GM18858 (cell line): ENCODE results near the gene DNAAF5.

ENCODE experiments used
- ATAC-seq: cut with Tn5 transposase; IDR thresholded peaks from one replicate; pipeline ENCODE4 v1.9.1; 2021; ENCODE audit not compliant: unreplicated experiment

The DNAAF5 gene

GRCh38 chr7:726084-726853 lies at the start of gene DNAAF5:
TSS of gene DNAAF5 (plus strand) at chr7:726699. CDS start at chr7:726721, 22 bp downstream.
- ATAC-seq, result peak; percentile 76

- ATAC-seq, result no peak
These were observed 49.5 kb upstream of the DNAAF5 start for GRCh38 chr7:676972-677385.

GRCh38 chr7:680411-681127 lies 45.9 kb upstream of the DNAAF5 start:
- ATAC-seq, result no peak

DNA sequence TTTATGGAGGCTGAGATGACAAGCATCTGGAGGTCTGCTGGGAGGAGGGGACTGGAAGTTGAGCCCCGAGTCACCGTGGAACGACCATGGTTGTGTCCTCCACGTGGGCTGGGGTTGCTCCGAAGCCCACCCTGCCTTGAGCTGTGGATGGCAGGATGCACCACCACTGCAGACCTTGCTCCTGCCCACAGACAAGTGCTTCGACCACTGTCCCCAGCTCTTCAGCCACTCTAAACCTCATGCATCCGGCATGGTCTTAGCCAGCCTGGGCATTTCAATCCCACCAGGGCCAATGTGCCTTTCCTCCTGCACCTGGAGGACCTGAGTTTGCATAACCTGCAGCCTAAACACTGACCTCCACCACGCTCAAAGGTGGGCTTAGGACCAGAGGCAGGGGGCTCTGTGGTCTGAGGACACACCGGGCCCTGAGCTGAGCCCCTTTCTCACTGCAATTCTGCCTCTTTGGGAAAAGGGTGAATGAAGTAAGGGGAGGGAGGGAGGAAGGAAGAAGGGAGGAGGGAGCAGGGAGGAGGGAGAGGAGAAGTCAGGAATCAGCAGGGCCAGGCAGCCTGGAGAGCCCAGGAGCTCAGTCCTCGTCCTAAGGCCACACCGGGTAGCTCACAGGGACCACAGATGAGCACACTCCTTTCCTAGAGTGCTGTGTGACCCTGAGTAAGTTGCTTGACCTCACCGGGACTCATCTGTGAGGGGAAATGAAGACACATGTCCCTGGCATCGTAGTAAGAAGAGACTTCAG lies 44.8 kb upstream of the DNAAF5 start:
- no peak for ATAC-seq

GRCh38 chr7:682810-683209 lies 43.7 kb upstream of the DNAAF5 start:
- ATAC-seq, result no peak

DNA sequence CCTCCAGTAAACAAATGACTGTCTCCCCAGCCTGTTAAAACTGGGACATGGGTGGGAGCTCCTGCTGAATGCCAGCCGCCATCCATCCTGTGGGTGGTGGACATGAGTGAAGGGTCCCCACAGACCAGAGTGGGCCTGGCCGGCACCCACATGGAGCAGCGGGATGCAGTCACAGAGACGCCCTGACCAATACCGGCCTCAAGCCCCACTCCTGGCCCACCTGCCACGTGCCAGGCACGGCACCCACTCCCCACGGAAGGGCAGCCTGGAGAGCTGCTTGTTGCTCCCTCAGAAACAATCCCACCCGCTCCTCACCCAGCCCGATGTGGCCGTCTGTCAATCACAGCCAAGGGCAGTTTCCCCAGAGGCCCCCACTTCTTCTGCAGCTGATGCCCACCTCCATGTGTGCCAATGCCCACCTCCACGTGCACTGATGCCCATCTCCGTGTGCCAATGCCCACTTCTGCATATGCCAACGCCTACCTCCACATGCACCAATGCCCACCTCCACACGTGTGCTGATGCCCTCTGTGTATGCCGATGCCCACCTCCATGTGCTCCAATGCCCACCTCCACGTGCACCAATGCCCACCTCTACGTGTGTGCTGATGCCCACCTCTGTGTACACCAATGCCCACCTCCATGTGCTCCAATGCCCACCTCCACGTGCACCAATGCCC lies 42.8 kb upstream of the DNAAF5 start:
- ATAC-seq, result no peak

DNA sequence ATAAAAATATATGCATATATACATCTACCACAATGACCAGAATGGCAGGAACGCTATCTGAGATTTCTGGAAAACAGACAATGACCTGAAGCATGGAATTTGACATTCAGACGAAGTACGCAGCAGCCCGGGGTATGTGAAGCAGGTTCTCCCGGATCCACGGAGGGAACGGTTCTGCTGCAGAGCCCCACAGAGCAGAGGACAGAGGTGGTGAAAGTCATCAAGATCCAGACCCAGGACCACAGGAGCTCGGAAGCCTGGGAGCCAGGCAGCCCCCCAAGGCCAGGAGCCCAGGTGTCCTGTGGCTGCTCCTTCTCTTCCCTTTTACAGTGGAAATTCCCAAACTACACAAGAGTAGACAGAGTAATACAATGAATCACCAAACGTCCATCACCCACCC lies 42.1 kb upstream of the DNAAF5 start:
- no peak for ATAC-seq

DNA sequence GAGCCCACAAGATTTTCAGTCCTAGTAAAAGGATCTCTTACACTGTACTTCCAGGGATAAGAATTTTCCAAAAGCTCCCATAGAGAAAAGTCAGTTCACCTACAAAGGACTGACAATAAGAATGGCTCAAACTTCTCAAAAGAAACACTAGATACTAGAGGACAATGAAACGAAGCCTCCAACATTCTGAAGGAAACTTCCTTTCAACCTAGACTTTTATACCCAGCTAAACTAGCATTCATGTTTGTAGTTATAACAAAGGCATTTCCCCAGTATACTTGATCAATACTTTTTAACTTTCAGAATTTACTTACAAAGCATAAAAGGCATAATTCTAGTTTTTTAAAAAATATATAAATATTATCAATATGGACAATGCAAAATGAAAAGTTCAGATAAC lies 41.0 kb upstream of the DNAAF5 start:
- ATAC-seq, result no peak

DNA sequence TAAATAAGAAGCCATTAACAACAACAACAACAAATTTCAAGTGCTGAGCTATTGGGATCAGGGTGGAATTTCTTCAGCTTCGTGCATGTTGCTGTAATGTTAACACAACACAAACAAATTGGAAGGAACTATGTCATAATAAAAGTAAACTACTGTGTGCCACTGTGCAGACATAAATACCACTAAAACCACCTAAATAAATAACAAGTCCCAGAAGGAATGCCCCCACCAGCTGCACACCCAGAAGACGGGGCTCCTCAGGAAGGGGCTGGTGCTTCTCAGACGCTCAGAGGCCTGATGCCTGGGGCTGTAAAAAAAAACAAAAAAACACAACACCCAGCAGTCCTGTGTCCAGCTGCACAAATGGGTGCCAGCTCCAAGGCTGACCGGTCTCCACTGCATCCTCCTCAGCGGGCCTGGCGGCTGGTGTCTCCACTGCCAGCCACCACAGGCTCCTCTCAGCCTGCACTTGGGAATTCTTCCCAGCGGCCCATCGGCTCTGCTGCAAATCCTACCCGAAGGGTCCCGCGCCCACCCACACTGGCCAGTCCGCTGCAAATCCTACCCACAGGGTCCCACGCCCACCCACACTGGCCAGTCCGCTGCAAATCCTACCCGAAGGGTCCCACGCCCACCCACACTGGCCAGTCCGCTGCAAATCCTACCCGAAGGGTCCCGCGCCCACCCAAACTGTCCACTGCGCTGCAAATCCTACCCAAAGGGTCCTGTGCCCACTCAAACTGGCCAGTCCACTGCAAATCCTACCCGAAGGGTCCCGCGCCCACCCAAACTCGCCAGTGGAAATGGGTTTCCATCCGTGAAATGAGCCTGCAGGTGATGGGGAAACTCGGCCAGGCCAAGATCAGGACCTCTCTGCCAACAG lies 35.8 kb upstream of the DNAAF5 start:
- ATAC-seq, result no peak

- ATAC-seq, result no peak
These were observed 35.0 kb upstream of the DNAAF5 start for GRCh38 chr7:691361-692045.

DNA sequence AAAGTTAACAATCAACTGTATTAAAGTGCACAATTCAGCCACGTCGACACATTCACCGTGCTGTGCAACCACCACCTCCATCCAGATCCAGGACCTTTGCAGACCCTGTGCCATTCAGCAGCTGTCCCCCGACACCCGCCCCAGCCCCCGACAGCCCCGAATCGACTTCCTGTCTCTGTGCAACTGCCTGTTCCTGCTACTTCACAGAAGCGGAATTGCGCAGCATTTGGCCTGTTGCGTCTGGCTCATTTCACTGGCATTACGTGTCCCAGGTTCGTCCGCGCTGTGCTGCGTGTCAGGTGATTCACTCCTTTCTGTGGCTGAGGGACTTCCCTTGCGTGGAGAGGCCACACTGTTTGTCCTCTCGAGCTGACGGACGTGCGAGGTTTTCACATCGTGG lies 33.2 kb upstream of the DNAAF5 start:
- no peak for ATAC-seq

GRCh38 chr7:696426-696811 lies 30.1 kb upstream of the DNAAF5 start:
- no peak for ATAC-seq

DNA sequence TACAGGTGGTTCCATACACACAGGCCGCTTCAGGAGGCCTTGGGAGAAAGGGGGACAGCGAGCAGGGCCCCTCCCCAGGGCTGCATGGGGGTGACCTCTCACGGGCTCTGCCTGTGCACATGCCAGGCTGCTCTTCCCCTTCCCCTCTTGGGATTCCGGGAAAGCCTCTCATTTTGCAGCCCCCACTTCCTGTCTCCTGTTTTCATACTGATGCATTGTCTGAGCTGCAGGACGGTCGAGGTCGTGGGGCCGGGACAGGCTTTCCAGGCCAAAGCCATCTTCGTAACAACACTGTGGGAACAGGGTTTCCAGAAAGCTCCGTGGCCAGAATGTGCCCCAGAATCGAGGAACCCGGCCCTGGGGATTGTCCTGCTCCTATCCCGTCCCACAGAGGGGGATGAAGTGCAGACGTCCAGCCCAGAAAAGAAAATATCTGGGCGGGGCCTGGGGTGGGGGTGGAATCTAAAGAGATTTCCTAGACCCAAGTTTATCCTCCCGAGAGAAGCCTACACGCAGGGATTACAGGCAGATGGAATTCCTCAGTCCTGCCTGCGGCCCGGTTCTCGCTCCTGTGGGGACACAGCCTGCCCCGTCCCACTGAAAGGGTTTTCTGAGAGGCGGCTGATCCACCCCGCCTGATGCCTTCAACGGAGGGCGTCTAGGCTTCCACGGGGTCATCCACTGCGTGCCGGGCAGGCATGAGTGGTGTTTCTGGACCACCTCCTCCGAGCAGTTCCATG lies 29.5 kb upstream of the DNAAF5 start:
- no peak for ATAC-seq

GRCh38 chr7:698515-699475 lies 27.7 kb upstream of the DNAAF5 start:
- no peak for ATAC-seq

GRCh38 chr7:699476-700170 lies 26.9 kb upstream of the DNAAF5 start:
- no peak for ATAC-seq

DNA sequence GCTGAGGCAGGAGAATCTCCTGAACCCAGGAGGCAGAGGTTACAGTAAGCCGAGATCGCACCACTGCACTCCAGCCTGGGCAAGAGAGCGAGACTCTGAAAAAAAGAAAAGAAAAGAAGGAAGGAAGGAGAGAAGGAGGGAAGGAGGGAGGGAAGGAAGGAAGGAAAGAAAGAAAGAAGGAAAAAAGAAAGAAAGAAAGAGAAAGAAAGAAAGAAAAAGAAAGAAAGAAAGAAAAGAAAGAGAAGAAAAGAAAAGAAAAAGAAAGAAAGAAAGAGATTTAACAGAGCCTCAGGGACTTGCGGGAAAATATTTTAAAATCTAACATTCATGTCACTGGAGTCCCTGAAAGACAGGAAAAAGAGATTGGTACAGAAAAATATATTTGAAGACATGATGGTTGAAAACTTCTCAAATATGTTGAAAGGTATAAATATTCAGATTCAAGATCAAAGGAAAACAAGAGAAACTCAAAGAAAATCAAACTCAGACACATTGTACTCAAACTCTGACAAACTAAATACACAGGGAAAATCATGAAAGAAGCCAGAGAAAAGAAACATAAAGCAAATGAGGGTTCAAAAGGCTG lies 25.3 kb upstream of the DNAAF5 start:
- no peak for ATAC-seq

- no peak for ATAC-seq
These were observed 23.4 kb upstream of the DNAAF5 start for GRCh38 chr7:703049-703448.
